Measurements from ENCODE around the gene DDX47. TPM values are rescaled to one million over a fixed set of nuclear protein-coding genes. Genes with fewer than 3 reads are reported as not detected.

DDX47 gene
- total RNA-seq (55.5 TPM), polyA plus RNA-seq (ENCODE audit: insufficient read depth in 1 of 8, insufficient read length in 8 of 8, low replicate concordance in 1 of 8) (10 to 100 TPM; 43.9 to 55.2 (median 49.9) TPM)
- long read RNA-seq, donor 1, transcript DDX47-202 (12 exons, 1,817 nt), result major isoform, 15 of 16 reads
- long read RNA-seq, donor 1, partial matches to known transcripts, result 0 of 16 reads
- long read RNA-seq, donor 1, other reads (novel, unspliced or antisense), result 0 of 16 reads
- long read RNA-seq, donor 2, transcript DDX47-202 (12 exons, 1,817 nt), result major isoform, 5 of 5 reads
- long read RNA-seq, donor 2, partial matches to known transcripts, result 0 of 5 reads
- long read RNA-seq, donor 2, other reads (novel, unspliced or antisense), result 0 of 5 reads
- long read RNA-seq, donor 3, transcript DDX47-202 (12 exons, 1,817 nt), result major isoform, 19 of 19 reads
- long read RNA-seq, donor 3, partial matches to known transcripts, result 0 of 19 reads
- long read RNA-seq, donor 3, other reads (novel, unspliced or antisense), result 0 of 19 reads
- long read RNA-seq, donor 4, transcript DDX47-202 (12 exons, 1,817 nt), result major isoform, 6 of 12 reads
- long read RNA-seq, donor 4, partial matches to known transcripts, result 5 of 12 reads
- long read RNA-seq, donor 4, other reads (novel, unspliced or antisense), result 0 of 12 reads
- long read RNA-seq, donor 5, transcript DDX47-202 (12 exons, 1,817 nt), result major isoform, 28 of 30 reads
- long read RNA-seq, donor 5, partial matches to known transcripts, result 0 of 30 reads
- long read RNA-seq, donor 5, other reads (novel, unspliced or antisense), result 0 of 30 reads
- long read RNA-seq, donor 6, transcript DDX47-202 (12 exons, 1,817 nt), result major isoform, 29 of 34 reads
- long read RNA-seq, donor 6, partial matches to known transcripts, result 5 of 34 reads
- long read RNA-seq, donor 6, other reads (novel, unspliced or antisense), result 0 of 34 reads
- long read RNA-seq, donor 7, transcript DDX47-202 (12 exons, 1,817 nt), result major isoform, 16 of 29 reads
- long read RNA-seq, donor 7, partial matches to known transcripts, result 12 of 29 reads
- long read RNA-seq, donor 7, other reads (novel, unspliced or antisense), result 0 of 29 reads
- long read RNA-seq, donor 8, transcript DDX47-202 (12 exons, 1,817 nt), result major isoform, 18 of 20 reads
- long read RNA-seq, donor 8, partial matches to known transcripts, result 0 of 20 reads
- long read RNA-seq, donor 8, other reads (novel, unspliced or antisense), result 0 of 20 reads
- long read RNA-seq, donor 9, transcript DDX47-202 (12 exons, 1,817 nt), result major isoform, 15 of 19 reads
- long read RNA-seq, donor 9, partial matches to known transcripts, result 0 of 19 reads
- long read RNA-seq, donor 9, other reads (novel, unspliced or antisense), result 0 of 19 reads
- long read RNA-seq, donor 10, transcript DDX47-202 (12 exons, 1,817 nt), result major isoform, 13 of 30 reads
- long read RNA-seq, donor 10, partial matches to known transcripts, result 13 of 30 reads
- long read RNA-seq, donor 10, other reads (novel, unspliced or antisense), result 0 of 30 reads
- long read RNA-seq, donor 11, transcript DDX47-202 (12 exons, 1,817 nt), result major isoform, 18 of 24 reads
- long read RNA-seq, donor 11, partial matches to known transcripts, result 5 of 24 reads
- long read RNA-seq, donor 11, other reads (novel, unspliced or antisense), result 0 of 24 reads

DNA sequence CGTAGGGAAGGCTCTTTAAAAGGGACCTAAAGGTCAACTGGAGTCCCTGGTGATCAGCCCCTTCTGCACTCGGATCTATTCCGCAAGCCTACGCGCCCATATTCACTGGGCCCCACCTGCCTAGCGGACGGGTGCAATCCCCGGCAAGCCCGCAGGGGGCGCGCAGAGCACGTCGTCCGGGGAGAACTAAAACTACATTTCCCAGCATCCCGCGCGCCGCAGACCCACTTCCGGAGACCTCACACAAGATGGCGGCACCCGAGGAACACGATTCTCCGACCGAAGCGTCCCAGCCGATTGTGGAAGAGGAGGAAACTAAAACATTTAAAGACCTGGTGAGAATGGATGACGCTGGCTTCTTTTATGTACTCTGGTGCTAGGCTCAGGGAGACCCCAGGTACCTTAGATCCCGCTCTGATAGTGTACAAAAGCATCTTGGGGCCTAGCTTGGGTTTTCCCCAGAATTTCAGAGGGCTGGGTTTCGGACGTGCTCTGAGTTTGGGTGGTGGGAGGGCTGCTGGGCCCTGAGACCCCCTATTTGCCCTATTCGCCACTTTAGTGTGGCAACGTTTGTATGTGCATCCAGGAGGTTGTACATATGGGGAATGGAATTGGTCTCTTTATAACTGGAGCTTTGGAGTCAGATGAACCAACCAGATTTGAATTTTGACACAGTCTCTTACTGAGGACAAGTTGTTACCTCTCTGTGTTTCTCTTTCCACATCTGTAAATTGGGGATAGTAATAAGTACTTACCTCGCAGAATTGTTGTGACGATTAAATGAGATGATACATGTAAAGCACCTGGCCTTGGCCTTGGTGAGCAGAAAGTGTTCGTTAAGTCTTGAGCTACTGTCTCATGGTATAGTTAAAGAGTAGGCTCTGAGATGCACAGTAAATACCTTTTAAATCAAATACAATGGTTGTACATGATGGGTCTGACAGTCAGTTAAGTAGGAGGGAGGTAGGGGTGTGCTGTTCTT, at the start of gene DDX47:
Gene DDX47 (plus strand): TSS at position 227 of the 982 bp plus-strand sequence. CDS start 22 bp downstream, at position 249.
- H3K4me3 ChIP-seq (ENCODE audit: low read length), result peak within 1 kb of the TSS; percentile 60
- peaks cover 9% of the 10 kb centered on the region for H3K36me3 ChIP-seq (ENCODE audit: control insufficient read depth, insufficient read depth, low read length)
- 0% methylated on average over 13 of the region's 35 CpGs for WGBS (ENCODE audit: insufficient coverage)
- peak; percentile 97 for DNase-seq
- H3K27me3 ChIP-seq (ENCODE audit: control insufficient read depth, insufficient read depth, low read length), result no peaks in the 10 kb centered on the region
- no peaks in the 10 kb centered on the region for H3K9me3 ChIP-seq (replicated peaks; ENCODE audit: control insufficient read depth, low read depth, low read length)
- H3K4me1 ChIP-seq (ENCODE audit: control insufficient read depth, insufficient read depth, low read length), result peaks cover 7% of the 10 kb centered on the region
- H3K27ac ChIP-seq (ENCODE audit: low read length), result peak within 1 kb of the TSS; percentile 60

DNA sequence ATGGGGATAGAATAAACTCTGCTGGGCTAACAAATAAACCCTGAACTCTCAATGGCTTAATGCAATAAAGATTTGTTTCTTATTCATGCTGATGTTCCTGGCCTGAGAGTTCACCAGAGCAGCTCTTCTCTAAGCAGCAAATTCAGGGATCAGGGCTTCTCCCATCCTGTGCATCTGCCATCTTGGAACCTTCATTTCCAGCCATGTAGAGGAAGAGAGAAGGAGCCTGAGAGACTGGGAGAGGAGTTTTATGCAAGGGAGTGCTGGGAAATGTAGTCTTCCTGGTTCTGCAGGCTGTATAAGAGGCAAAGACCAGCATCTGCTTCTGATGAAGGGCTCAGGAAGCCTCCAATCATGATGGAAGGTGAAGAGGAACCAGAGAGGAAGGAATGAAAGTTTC, 48.3 kb upstream of the DDX47 start:
- Histone ChIP-seq H3K36me3 (ENCODE audit: control insufficient read depth, insufficient read depth, low read length) (no peaks in the 10 kb centered on the region), H3K4me3 (ENCODE audit: low read length) (no peak overlapping the region), H3K9me3 (replicated peaks; ENCODE audit: control insufficient read depth, low read depth, low read length) (peaks cover 3% of the 10 kb centered on the region), H3K4me1 (ENCODE audit: control insufficient read depth, insufficient read depth, low read length) (no peaks in the 10 kb centered on the region), H3K27ac (ENCODE audit: low read length) (no peak overlapping the region), H3K27me3 (ENCODE audit: control insufficient read depth, insufficient read depth, low read length) (no peaks in the 10 kb centered on the region)
- no peak for DNase-seq

DNA sequence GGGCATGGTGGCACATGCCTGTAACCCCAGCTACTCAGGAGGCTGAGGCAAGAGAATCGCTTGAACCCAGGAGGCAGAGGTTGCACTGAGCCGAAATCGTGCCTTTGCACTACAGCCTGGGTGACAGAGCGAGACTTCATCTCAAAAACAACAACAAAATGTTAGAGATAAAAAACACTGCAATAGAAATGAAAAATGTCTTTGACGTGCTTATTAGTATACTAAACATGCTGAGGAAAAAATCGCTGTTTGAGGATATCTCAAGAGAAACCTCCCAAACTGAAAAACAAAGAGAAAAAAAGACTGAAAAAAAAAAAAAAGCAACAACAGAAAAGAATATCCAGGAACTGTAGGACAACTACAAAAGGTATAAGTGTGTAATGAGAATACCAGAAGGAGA, 42.9 kb upstream of the DDX47 start:
- Histone ChIP-seq H3K4me1 (ENCODE audit: control insufficient read depth, insufficient read depth, low read length) (no peaks in the 10 kb centered on the region), H3K9me3 (replicated peaks; ENCODE audit: control insufficient read depth, low read depth, low read length) (peaks cover 3% of the 10 kb centered on the region), H3K36me3 (ENCODE audit: control insufficient read depth, insufficient read depth, low read length) (no peaks in the 10 kb centered on the region), H3K27ac (ENCODE audit: low read length) (no peak overlapping the region), H3K27me3 (ENCODE audit: control insufficient read depth, insufficient read depth, low read length) (no peaks in the 10 kb centered on the region), H3K4me3 (ENCODE audit: low read length) (no peak overlapping the region)
- no CpG with 5 or more reads among the region's 6 CpGs for WGBS (ENCODE audit: insufficient coverage)
- DNase-seq, result no peak

DNA sequence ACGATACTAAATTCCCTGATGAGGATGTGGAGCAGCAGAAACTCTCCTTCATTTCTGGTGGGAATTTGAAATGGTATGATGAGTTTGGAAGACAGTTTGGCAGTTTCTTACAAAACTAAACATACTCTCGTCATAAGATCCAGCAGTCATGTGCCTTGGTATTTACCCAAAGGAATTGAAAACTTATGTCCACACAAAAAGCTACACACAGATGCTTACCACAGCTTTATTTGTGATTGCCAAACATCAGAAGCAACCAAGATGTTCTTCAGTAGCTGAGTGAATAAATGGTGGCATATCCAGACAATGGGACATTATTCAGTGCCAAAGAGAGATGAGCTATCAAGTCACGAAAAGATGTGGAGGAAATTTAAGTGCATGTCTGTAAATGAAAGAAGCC, 38.4 kb upstream of the DDX47 start:
- DNase-seq, result no peak
- H3K27me3 ChIP-seq (ENCODE audit: control insufficient read depth, insufficient read depth, low read length), result no peaks in the 10 kb centered on the region
- H3K4me3 ChIP-seq (ENCODE audit: low read length), result no peak overlapping the region
- no peaks in the 10 kb centered on the region for H3K4me1 ChIP-seq (ENCODE audit: control insufficient read depth, insufficient read depth, low read length)
- 47% methylated on average over 2 of the region's 3 CpGs for WGBS (ENCODE audit: insufficient coverage)
- no peaks in the 10 kb centered on the region for H3K9me3 ChIP-seq (replicated peaks; ENCODE audit: control insufficient read depth, low read depth, low read length)
- no peak overlapping the region for H3K27ac ChIP-seq (ENCODE audit: low read length)
- no peaks in the 10 kb centered on the region for H3K36me3 ChIP-seq (ENCODE audit: control insufficient read depth, insufficient read depth, low read length)

DNA sequence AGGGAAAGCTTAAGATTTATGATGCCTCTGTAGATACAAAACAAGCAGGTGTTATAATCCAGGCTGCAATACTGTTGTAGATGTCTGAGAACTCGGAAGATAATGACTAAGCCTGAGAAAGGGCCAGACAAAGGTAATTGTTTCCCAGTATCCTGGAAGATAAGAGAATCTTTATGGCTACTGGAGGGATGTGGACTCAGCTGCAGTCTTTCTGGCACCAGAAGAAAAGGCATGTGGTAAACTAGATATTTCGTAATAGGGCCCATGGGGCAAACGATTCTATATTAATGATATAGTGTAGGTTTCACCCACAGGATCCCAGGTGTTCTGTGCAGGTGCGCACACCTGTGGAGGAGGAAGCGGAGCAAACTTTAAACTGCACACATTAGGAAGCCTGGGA, 36.9 kb upstream of the DDX47 start:
- Histone ChIP-seq H3K4me3 (ENCODE audit: low read length) (no peak overlapping the region), H3K36me3 (ENCODE audit: control insufficient read depth, insufficient read depth, low read length) (no peaks in the 10 kb centered on the region), H3K27ac (ENCODE audit: low read length) (no peak overlapping the region), H3K27me3 (ENCODE audit: control insufficient read depth, insufficient read depth, low read length) (no peaks in the 10 kb centered on the region), H3K4me1 (ENCODE audit: control insufficient read depth, insufficient read depth, low read length) (no peaks in the 10 kb centered on the region), H3K9me3 (replicated peaks; ENCODE audit: control insufficient read depth, low read depth, low read length) (no peaks in the 10 kb centered on the region)
- DNase-seq, result peak; percentile 15
- 58% methylated on average over 5 of the region's 5 CpGs for WGBS (ENCODE audit: insufficient coverage)

DNA sequence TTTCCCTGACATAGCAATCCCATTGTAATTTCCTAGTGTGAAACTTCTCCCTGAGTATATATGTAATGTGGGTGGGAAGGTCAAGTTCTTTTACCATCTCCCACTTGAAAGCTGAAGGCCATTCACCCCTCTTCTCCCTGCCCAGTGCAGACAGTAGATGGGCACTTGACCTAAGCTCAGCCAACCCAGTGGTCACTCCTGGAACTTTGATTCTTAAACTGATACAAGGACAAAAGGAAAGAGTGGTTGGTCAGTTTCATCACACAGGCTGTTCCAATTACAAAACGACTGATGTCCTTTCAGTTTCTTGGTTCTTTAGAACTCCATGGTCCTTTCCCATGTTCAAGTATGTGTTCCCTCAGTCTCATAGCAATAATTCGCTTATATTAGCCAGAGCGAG, 36.1 kb upstream of the DDX47 start:
- DNase-seq, result no peak
- Histone ChIP-seq H3K9me3 (replicated peaks; ENCODE audit: control insufficient read depth, low read depth, low read length) (no peaks in the 10 kb centered on the region), H3K27ac (ENCODE audit: low read length) (no peak overlapping the region), H3K36me3 (ENCODE audit: control insufficient read depth, insufficient read depth, low read length) (no peaks in the 10 kb centered on the region), H3K27me3 (ENCODE audit: control insufficient read depth, insufficient read depth, low read length) (no peaks in the 10 kb centered on the region), H3K4me3 (ENCODE audit: low read length) (no peak overlapping the region), H3K4me1 (ENCODE audit: control insufficient read depth, insufficient read depth, low read length) (no peaks in the 10 kb centered on the region)
- WGBS (ENCODE audit: insufficient coverage), result no CpG with 5 or more reads among the region's 3 CpGs

DNA sequence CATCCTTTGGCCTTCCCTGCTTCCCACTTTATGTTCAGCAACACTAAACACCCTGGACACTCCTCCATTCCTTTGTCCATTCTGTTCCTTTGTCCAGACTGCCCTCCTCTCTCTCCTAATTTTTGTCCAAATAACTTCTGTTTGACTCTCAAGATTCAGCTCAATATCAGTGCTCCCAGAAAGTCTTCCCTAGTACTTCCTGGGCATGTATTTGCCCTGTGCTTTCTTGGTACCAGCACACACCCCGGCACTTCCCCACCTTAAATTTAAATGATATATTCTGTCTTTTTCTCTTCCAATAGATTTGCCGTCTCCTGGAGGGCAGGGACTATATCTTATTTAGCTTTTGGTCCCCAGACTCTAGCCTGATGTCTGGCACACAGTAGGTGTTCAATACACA, 34.1 kb upstream of the DDX47 start:
- WGBS (ENCODE audit: insufficient coverage), result no CpG with 5 or more reads among the region's 2 CpGs
- Histone ChIP-seq H3K9me3 (replicated peaks; ENCODE audit: control insufficient read depth, low read depth, low read length) (no peaks in the 10 kb centered on the region), H3K27me3 (ENCODE audit: control insufficient read depth, insufficient read depth, low read length) (no peaks in the 10 kb centered on the region), H3K27ac (ENCODE audit: low read length) (peak overlapping the region; percentile 22), H3K4me1 (ENCODE audit: control insufficient read depth, insufficient read depth, low read length) (no peaks in the 10 kb centered on the region), H3K36me3 (ENCODE audit: control insufficient read depth, insufficient read depth, low read length) (no peaks in the 10 kb centered on the region), H3K4me3 (ENCODE audit: low read length) (no peak overlapping the region)
- DNase-seq, result no peak

DNA sequence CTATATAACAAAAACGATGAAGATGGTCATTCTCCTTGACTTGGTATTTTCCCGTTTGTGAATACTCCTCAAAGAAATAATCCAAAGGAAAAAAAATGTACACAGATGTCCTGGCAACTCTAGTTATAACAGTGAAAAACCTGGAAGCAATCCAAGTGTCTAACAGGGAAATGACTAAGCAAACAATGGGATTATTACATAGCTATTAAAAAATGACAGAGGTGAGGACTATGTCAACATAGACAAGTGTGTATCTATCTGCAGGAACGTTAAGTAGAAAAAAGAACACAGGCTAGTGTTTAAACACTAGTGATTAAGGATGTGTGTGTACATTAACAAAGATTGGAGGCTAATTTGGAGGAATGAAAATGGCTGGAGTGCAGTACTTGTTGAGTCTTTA, 33.6 kb upstream of the DDX47 start:
- Histone ChIP-seq H3K36me3 (ENCODE audit: control insufficient read depth, insufficient read depth, low read length) (no peaks in the 10 kb centered on the region), H3K27ac (ENCODE audit: low read length) (peak overlapping the region; percentile 22), H3K4me1 (ENCODE audit: control insufficient read depth, insufficient read depth, low read length) (peaks cover under 1% of the 10 kb centered on the region), H3K27me3 (ENCODE audit: control insufficient read depth, insufficient read depth, low read length) (no peaks in the 10 kb centered on the region), H3K9me3 (replicated peaks; ENCODE audit: control insufficient read depth, low read depth, low read length) (no peaks in the 10 kb centered on the region), H3K4me3 (ENCODE audit: low read length) (no peak overlapping the region)
- 20% methylated on average over 1 of the region's 3 CpGs for WGBS (ENCODE audit: insufficient coverage)
- DNase-seq, result peak; percentile 86

DNA sequence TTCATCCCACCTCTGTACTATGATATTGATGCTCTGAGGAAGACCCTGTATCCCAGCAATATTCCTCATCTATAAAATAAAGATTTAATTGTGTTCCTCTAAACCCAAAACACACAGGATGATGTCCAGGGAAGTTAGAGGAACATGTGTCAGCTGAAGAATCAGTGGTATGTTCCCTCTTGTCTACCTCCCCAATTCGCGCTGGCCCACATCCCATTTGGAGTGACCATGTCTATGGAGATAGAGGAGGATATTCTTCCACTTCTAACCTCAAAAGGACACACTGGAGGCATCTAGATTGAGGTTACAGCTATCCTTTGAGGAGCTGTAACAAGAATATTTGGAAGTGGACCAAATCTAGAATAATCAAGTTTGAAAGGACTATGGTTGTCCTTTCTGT, 29.0 kb upstream of the DDX47 start:
- no CpG with 5 or more reads among the region's 2 CpGs for WGBS (ENCODE audit: insufficient coverage)
- H3K4me3 ChIP-seq (ENCODE audit: low read length), result no peak overlapping the region
- no peak for DNase-seq
- no peaks in the 10 kb centered on the region for H3K27me3 ChIP-seq (ENCODE audit: control insufficient read depth, insufficient read depth, low read length)
- no peaks in the 10 kb centered on the region for H3K36me3 ChIP-seq (ENCODE audit: control insufficient read depth, insufficient read depth, low read length)
- no peaks in the 10 kb centered on the region for H3K9me3 ChIP-seq (replicated peaks; ENCODE audit: control insufficient read depth, low read depth, low read length)
- peaks cover 26% of the 10 kb centered on the region for H3K4me1 ChIP-seq (ENCODE audit: control insufficient read depth, insufficient read depth, low read length)
- H3K27ac ChIP-seq (ENCODE audit: low read length), result no peak overlapping the region
